BJ (cell line): ENCODE data around the gene CCDC18. TPM values are rescaled to one million over a fixed set of nuclear protein-coding genes. Genes with fewer than 3 reads are reported as not detected.

ENCODE experiments used
- CTCF ChIA-PET: fragments of 350-600 bp; formaldehyde crosslinking; extraction: SDS; loops from one replicate; lab custom pipeline; 2021; ENCODE audit warnings: antibody characterized with exemption, inconsistent platforms; lab: Yijun Ruan, JAX
- POLR2A ChIA-PET: fragments of 300-600 bp; sonication (Branson Sonifier 250); formaldehyde crosslinking; extraction: SDS; loops from one replicate; lab custom pipeline; 2021; ENCODE audit warnings: antibody characterized with exemption; lab: Charles Lee
- DNase-seq: peaks from one replicate; pipeline ENCODE4 v3.0.0-alpha.2; 2011; ENCODE audit warnings: low read depth
- H3K27me3 ChIP-seq: 2 replicates; pipeline ENCODE4 v1.6.0; 2011; ENCODE audit warnings: low read length; ENCODE audit not compliant: control insufficient read depth, insufficient read depth
- H3K36me3 ChIP-seq: 2 replicates; pipeline ENCODE4 v1.5.1; 2011; ENCODE audit warnings: low read length; ENCODE audit not compliant: control insufficient read depth, insufficient read depth
- H3K4me3 ChIP-seq: 2 replicates; pipeline ENCODE4 v1.5.1; 2011; ENCODE audit warnings: low read depth, mild to moderate bottlenecking, control low read depth, low read length
- CTCF ChIP-seq: IDR thresholded peaks from 2 replicates; pipeline ENCODE4 v1.5.1; 2011; ENCODE audit warnings: low read depth, mild to moderate bottlenecking, control low read depth, inconsistent platforms, low read length, moderate library complexity; ENCODE audit not compliant: insufficient read depth
- polyA minus RNA-seq: library from RNA; depleted of rRNA, polyadenylated mRNA; stranded (reverse); fragments of >200 nt; gene quantifications from 2 replicates; pipeline ENCODE4 v1.2.3, GENCODE V29; 2011; rRNA and poly(A)+ RNA removed
- polyA plus RNA-seq: library from polyadenylated mRNA; depleted of rRNA; stranded (reverse); fragments of >200 nt; gene quantifications from 2 replicates; pipeline ENCODE4 v1.2.3, GENCODE V29; 2011; rRNA removed

CCDC18 gene
- polyA plus RNA-seq (2.6 and 3.7 TPM in 2 replicates), polyA minus RNA-seq (0.98 and 2.3 TPM in 2 replicates)

GRCh38 chr1:93180723-93181613 lies at the start of gene CCDC18:
CCDC18 (plus strand) TSS chr1:93180724; CDS start chr1:93183362, 2,638 bp downstream.
- POLR2A ChIA-PET: no interaction called here
- peak within 1 kb of the TSS; percentile 94 for H3K4me3 ChIP-seq
- no peak for DNase-seq
- no peaks in the 10 kb centered on the region for H3K27me3 ChIP-seq
- CTCF ChIA-PET: no interaction called here
- H3K36me3 ChIP-seq: peaks cover 2% of the 10 kb centered on the region; the same call in 1 of the 2 replicates
- no peak for TF ChIP-seq CTCF

- TF ChIP-seq CTCF: no peak
- CTCF ChIA-PET: interaction anchor here (1.2 kb wide), 1 partner anchor 8 kb away, joined by 4 read pairs; no protein-coding TSS in a partner anchor
- H3K4me3 ChIP-seq: no peak overlapping the region
- H3K27me3 ChIP-seq: no peaks in the 10 kb centered on the region
- H3K36me3 ChIP-seq: 0 out of 2 replicates have a peak, but pooled peaks cover 1% of the 10 kb centered on the region
- POLR2A ChIA-PET: no interaction called here
- DNase-seq: no peak
These were observed 47.9 kb upstream of the CCDC18 start for GRCh38 chr1:93132638-93133037.

- ChIA-PET CTCF (no interaction called here), POLR2A (no interaction called here)
- H3K27me3 ChIP-seq: no peaks in the 10 kb centered on the region
- no peak for TF ChIP-seq CTCF
- H3K4me3 ChIP-seq: no peak overlapping the region
- 0 out of 2 replicates have a peak, but pooled peaks cover 1% of the 10 kb centered on the region for H3K36me3 ChIP-seq
- no peak for DNase-seq
These were observed 44.1 kb upstream of the CCDC18 start for GRCh38 chr1:93136445-93136844.

- no peak for DNase-seq
- ChIA-PET POLR2A (no interaction called here), CTCF (interaction anchor here (0.8 kb wide), 1 partner anchor 59 kb away, joined by 3 read pairs; the partner anchor contains the start of gene MTF2)
- Histone ChIP-seq H3K4me3 (no peak overlapping the region), H3K27me3 (no peaks in the 10 kb centered on the region), H3K36me3 (0 out of 2 replicates have a peak, but pooled peaks cover 1% of the 10 kb centered on the region)
- no peak for TF ChIP-seq CTCF
These were observed 42.8 kb upstream of the CCDC18 start for GRCh38 chr1:93137604-93138292.

GRCh38 chr1:93140106-93140505 lies 40.4 kb upstream of the CCDC18 start:
- 0 out of 2 replicates have a peak, but pooled peaks cover 1% of the 10 kb centered on the region for H3K36me3 ChIP-seq
- no peaks in the 10 kb centered on the region for H3K27me3 ChIP-seq
- no peak for TF ChIP-seq CTCF
- no peak for DNase-seq
- H3K4me3 ChIP-seq: no peak overlapping the region
- CTCF ChIA-PET: interaction anchor here (1.5 kb wide), 1 partner anchor 8 kb away, joined by 4 read pairs; no protein-coding TSS in a partner anchor
- POLR2A ChIA-PET: no interaction called here
